WTC11 (cell line): ENCODE results near the gene USP4. TPM values are rescaled to one million over a fixed set of nuclear protein-coding genes. Genes with fewer than 3 reads are reported as not detected.
A peak's percentile ranks its signal among the peaks of the same experiment; 100 is the strongest.

Experiments used
- ATAC-seq: fragments of 200-7000 bp; cut with Tn5 transposase; 2 replicates; pipeline ENCODE4 v1.10.0; 2021; ENCODE audit warnings: mild to moderate bottlenecking, moderate library complexity
- CTCF ChIA-PET: fragments of 300-600 bp; sonication (Branson Sonifier 250); formaldehyde crosslinking; loops from one replicate; lab custom pipeline; 2021; ENCODE audit warnings: antibody characterized with exemption; lab: Charles Lee
- POLR2A ChIA-PET: fragments of 350-600 bp; sonication (Branson Sonifier 250); formaldehyde crosslinking; loops from one replicate; lab custom pipeline; 2021; ENCODE audit warnings: antibody characterized with exemption; lab: Charles Lee
- DNase-seq: peaks from one replicate; pipeline ENCODE4 v3.0.0; 2021; ENCODE audit warnings: low spot score
- H3K27ac Mint-ChIP-seq: 2 replicates; pipeline ENCODE4 v1.8.0; 2021; ENCODE audit warnings: mixed read lengths
- H3K27me3 Mint-ChIP-seq: 2 replicates; pipeline ENCODE4 v1.8.0; 2021; ENCODE audit warnings: low read depth, mild to moderate bottlenecking, moderate library complexity, mixed read lengths
- H3K36me3 Mint-ChIP-seq: 2 replicates; pipeline ENCODE4 v1.8.0; 2021; ENCODE audit warnings: mixed read lengths
- H3K4me1 Mint-ChIP-seq: 2 replicates; pipeline ENCODE4 v1.8.0; 2022; ENCODE audit warnings: mixed read lengths
- H3K4me3 Mint-ChIP-seq: 2 replicates; pipeline ENCODE4 v1.8.0; 2021; ENCODE audit warnings: mild to moderate bottlenecking, moderate library complexity, mixed read lengths
- H3K9me3 Mint-ChIP-seq: 2 replicates; pipeline ENCODE4 v1.8.0; 2021; ENCODE audit warnings: mixed read lengths
- ATF1 ChIP-seq: sonication (generic); formaldehyde crosslinking; IDR thresholded peaks from 2 replicates; pipeline ENCODE4 v1.8.1; 2023; ENCODE audit warnings: mild to moderate bottlenecking, moderate library complexity, missing genetic modification reagents
- FOXJ3 ChIP-seq: sonication (generic); formaldehyde crosslinking; IDR thresholded peaks from 2 replicates; pipeline ENCODE4 v1.9.0; 2021; ENCODE audit warnings: missing genetic modification reagents, mild to moderate bottlenecking, borderline replicate concordance
- FOXK1 ChIP-seq: sonication (generic); formaldehyde crosslinking; IDR thresholded peaks from 2 replicates; pipeline ENCODE4 v1.8.0; 2022; ENCODE audit warnings: mild to moderate bottlenecking, moderate library complexity, missing genetic modification reagents
- GABPB1 ChIP-seq: sonication (generic); formaldehyde crosslinking; IDR thresholded peaks from 2 replicates; pipeline ENCODE4 v1.8.1; 2023; ENCODE audit warnings: mild to moderate bottlenecking, missing genetic modification reagents
- MXD4 ChIP-seq: fragments of 250-450 bp; sonication (Bioruptor Pico); IDR thresholded peaks from 2 replicates; pipeline ENCODE4 v1.8.0; 2021; ENCODE audit warnings: mild to moderate bottlenecking, moderate library complexity, borderline replicate concordance
- NFYB ChIP-seq: sonication (generic); formaldehyde crosslinking; conservative IDR thresholded peaks from 2 replicates; pipeline ENCODE4 v1.8.0; 2022; ENCODE audit warnings: low read depth, missing genetic modification reagents
- SMAD3 ChIP-seq: sonication (generic); formaldehyde crosslinking; IDR thresholded peaks from 2 replicates; pipeline ENCODE4 v1.8.0; 2022; ENCODE audit warnings: missing genetic modification reagents, mild to moderate bottlenecking, borderline replicate concordance
- SOX15 ChIP-seq: fragments of 250-450 bp; sonication (Bioruptor Pico); IDR thresholded peaks from 2 replicates; pipeline ENCODE4 v1.9.0; 2021; ENCODE audit warnings: mild to moderate bottlenecking
- TCF7 ChIP-seq: sonication (generic); formaldehyde crosslinking; IDR thresholded peaks from 2 replicates; pipeline ENCODE4 v1.8.0; 2022; ENCODE audit warnings: mild to moderate bottlenecking, low read depth, missing genetic modification reagents, moderate library complexity
- ZBTB21 ChIP-seq: sonication (generic); formaldehyde crosslinking; IDR thresholded peaks from 2 replicates; pipeline ENCODE4 v1.8.1; 2023; ENCODE audit warnings: mild to moderate bottlenecking, missing genetic modification reagents, borderline replicate concordance
- ZNF121 ChIP-seq: sonication (generic); formaldehyde crosslinking; IDR thresholded peaks from 2 replicates; pipeline ENCODE4 v1.8.0; 2023; ENCODE audit warnings: missing genetic modification reagents
- ZNF219 ChIP-seq: sonication (generic); formaldehyde crosslinking; IDR thresholded peaks from 2 replicates; pipeline ENCODE4 v1.8.0; 2023; ENCODE audit warnings: missing genetic modification reagents, mild to moderate bottlenecking, borderline replicate concordance
- ZNF671 ChIP-seq: fragments of 250-450 bp; sonication (Bioruptor Pico); IDR thresholded peaks from 2 replicates; pipeline ENCODE4 v1.8.0; 2021; ENCODE audit warnings: mild to moderate bottlenecking
- total RNA-seq: library from RNA; stranded (reverse); gene quantifications from 3 replicates; pipeline ENCODE4 v1.2.3, GENCODE V29; 2021
- TF ChIP-seq, protein P1 (sequence below): fragments of 250-450 bp; sonication (Bioruptor Pico); IDR thresholded peaks from 2 replicates; pipeline ENCODE4 v2.1.2; 2022; ENCODE audit warnings: mild to moderate bottlenecking, moderate library complexity
- TF ChIP-seq, protein P2 (sequence below): fragments of 250-450 bp; sonication (Bioruptor Pico); IDR thresholded peaks from 2 replicates; pipeline ENCODE4 v1.9.0; 2021; ENCODE audit warnings: moderate library complexity, mild to moderate bottlenecking, inconsistent platforms, borderline replicate concordance
- TF ChIP-seq, protein P3 (sequence below): sonication (generic); formaldehyde crosslinking; IDR thresholded peaks from 2 replicates; pipeline ENCODE4 v1.8.1; 2022; ENCODE audit warnings: low read depth, missing genetic modification reagents, borderline replicate concordance
- TF ChIP-seq, protein P4 (sequence below): sonication (generic); formaldehyde crosslinking; conservative IDR thresholded peaks from 2 replicates; pipeline ENCODE4 v1.8.1; 2022; ENCODE audit warnings: mild to moderate bottlenecking, missing genetic modification reagents
- TF ChIP-seq, protein P5 (sequence below): sonication (generic); formaldehyde crosslinking; IDR thresholded peaks from 2 replicates; pipeline ENCODE4 v1.8.1; 2023; ENCODE audit warnings: mild to moderate bottlenecking, moderate library complexity, missing genetic modification reagents
- TF ChIP-seq, protein P6 (sequence below): sonication (generic); formaldehyde crosslinking; IDR thresholded peaks from 2 replicates; pipeline ENCODE4 v1.8.0; 2023; ENCODE audit warnings: missing genetic modification reagents, mild to moderate bottlenecking, borderline replicate concordance
- TF ChIP-seq, protein P7 (sequence below): sonication (generic); formaldehyde crosslinking; conservative IDR thresholded peaks from 2 replicates; pipeline ENCODE4 v1.8.1; 2023; ENCODE audit warnings: mild to moderate bottlenecking, low read depth, missing genetic modification reagents, moderate library complexity
- TF ChIP-seq, protein P8 (sequence below): sonication (generic); formaldehyde crosslinking; IDR thresholded peaks from 2 replicates; pipeline ENCODE4 v1.8.0; 2022; ENCODE audit warnings: mild to moderate bottlenecking, missing genetic modification reagents

The USP4 gene
- total RNA-seq, 1 experiment from 2014 or later: 29.1 TPM

DNA sequence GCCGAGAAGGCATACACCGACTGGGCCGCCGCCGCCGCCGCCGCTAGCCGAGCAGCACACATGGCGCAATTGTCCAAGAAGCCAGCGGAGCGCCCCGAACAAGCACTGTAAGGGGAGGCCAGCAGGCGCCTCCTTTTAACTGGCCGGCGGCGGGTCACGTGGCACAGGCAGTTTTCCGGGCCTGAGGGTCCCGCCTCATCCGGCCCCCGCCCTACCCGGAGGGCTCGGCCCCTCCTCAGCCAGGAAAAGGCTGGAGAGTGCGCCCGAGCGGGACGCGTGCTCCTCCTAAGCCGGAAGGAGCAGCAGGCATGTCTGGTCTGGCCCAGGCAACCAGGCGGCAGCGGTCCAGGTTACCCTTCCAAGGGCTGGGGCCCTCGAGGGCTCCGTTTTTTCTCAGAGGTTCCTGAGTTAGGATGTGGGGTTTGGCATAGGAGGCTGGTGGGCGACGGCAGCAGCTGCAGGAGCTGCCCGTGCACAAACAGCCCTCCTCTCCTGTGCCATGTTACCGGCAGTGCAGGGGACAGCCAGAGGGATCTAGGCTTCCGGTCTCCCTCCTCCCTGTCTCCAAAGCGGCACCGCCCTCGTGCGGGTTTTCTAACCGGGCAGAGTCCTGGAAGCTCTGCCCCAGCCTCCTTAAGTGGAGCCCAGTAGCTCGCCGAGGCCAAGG, 18.5 kb upstream of the USP4 start, which contains the start of gene GPX1:
Gene GPX1, minus strand, starts transcription at position 137 of the 667 bp plus-strand sequence. Its CDS starts 75 bp downstream, at position 62.
- peak; percentile 97 for DNase-seq
- peak; percentile 96 for ATAC-seq
- ChIA-PET CTCF (interaction anchor here (0.8 to 3.2 kb wide), 9 partner anchors 12 to 187 kb away, joined by 3 to 25 read pairs (median 4); partner anchors contain the start of genes KLHDC8B, RHOA and USP4), POLR2A (interaction anchor here (0.5 to 1.6 kb wide), 4 partner anchors 18 to 141 kb away, joined by 3 to 15 read pairs (median 4); partner anchors contain the start of genes RHOA and USP4)
- Mint-ChIP-seq H3K4me3 (peak within 1 kb of the TSS; percentile 95), H3K36me3 (peaks cover 52% of the 10 kb centered on the region), H3K27ac (peak within 1 kb of the TSS; percentile 98), H3K4me1 (peaks cover 23% of the 10 kb centered on the region), H3K9me3 (peaks cover 3% of the 10 kb centered on the region), H3K27me3 (no peaks in the 10 kb centered on the region; the same call in 1 of the 2 replicates)
- TF ChIP-seq SMAD3 (peak; percentile 24; the same call in 1 of the 2 replicates), ZBTB21 (CRISPR knock-in tag) (peak; percentile 90), FOXK1 (CRISPR knock-in tag) (0 out of 2 replicates have a peak, but pooled peaks have one; percentile 10), ATF1 (no peak), ZNF671 (no peak), NFYB (CRISPR knock-in tag) (peak; percentile 55; the same call in 1 of the 2 replicates), TCF7 (CRISPR knock-in tag) (no peak), MXD4 (CRISPR knock-in tag) (no peak), ZNF219 (no peak), SOX15 (no peak), ZNF121 (CRISPR knock-in tag) (no peak), GABPB1 (0 out of 2 replicates have a peak, but pooled peaks have one; percentile 33), FOXJ3 (CRISPR knock-in tag) (no peak)
- TF ChIP-seq, protein P1, sequence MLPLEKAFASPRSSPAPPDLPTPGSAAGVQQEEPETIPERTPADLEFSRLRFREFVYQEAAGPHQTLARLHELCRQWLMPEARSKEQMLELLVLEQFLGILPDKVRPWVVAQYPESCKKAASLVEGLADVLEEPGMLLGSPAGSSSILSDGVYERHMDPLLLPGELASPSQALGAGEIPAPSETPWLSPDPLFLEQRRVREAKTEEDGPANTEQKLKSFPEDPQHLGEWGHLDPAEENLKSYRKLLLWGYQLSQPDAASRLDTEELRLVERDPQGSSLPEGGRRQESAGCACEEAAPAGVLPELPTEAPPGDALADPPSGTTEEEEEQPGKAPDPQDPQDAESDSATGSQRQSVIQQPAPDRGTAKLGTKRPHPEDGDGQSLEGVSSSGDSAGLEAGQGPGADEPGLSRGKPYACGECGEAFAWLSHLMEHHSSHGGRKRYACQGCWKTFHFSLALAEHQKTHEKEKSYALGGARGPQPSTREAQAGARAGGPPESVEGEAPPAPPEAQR (CRISPR knock-in tag): no peak
- TF ChIP-seq, protein P2, sequence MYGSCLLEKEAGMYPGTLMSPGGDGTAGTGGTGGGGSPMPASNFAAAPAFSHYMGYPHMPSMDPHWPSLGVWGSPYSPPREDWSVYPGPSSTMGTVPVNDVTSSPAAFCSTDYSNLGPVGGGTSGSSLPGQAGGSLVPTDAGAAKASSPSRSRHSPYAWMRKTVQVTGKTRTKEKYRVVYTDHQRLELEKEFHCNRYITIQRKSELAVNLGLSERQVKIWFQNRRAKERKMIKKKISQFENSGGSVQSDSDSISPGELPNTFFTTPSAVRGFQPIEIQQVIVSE: no peak
- TF ChIP-seq, protein P3, sequence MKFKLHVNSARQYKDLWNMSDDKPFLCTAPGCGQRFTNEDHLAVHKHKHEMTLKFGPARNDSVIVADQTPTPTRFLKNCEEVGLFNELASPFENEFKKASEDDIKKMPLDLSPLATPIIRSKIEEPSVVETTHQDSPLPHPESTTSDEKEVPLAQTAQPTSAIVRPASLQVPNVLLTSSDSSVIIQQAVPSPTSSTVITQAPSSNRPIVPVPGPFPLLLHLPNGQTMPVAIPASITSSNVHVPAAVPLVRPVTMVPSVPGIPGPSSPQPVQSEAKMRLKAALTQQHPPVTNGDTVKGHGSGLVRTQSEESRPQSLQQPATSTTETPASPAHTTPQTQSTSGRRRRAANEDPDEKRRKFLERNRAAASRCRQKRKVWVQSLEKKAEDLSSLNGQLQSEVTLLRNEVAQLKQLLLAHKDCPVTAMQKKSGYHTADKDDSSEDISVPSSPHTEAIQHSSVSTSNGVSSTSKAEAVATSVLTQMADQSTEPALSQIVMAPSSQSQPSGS (CRISPR knock-in tag): no peak
- TF ChIP-seq, protein P4, sequence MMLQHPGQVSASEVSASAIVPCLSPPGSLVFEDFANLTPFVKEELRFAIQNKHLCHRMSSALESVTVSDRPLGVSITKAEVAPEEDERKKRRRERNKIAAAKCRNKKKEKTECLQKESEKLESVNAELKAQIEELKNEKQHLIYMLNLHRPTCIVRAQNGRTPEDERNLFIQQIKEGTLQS (CRISPR knock-in tag): no peak
- TF ChIP-seq, protein P5, sequence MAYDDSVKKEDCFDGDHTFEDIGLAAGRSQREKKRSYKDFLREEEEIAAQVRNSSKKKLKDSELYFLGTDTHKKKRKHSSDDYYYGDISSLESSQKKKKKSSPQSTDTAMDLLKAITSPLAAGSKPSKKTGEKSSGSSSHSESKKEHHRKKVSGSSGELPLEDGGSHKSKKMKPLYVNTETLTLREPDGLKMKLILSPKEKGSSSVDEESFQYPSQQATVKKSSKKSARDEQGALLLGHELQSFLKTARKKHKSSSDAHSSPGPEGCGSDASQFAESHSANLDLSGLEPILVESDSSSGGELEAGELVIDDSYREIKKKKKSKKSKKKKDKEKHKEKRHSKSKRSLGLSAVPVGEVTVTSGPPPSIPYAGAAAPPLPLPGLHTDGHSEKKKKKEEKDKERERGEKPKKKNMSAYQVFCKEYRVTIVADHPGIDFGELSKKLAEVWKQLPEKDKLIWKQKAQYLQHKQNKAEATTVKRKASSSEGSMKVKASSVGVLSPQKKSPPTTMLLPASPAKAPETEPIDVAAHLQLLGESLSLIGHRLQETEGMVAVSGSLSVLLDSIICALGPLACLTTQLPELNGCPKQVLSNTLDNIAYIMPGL: no peak
- TF ChIP-seq, protein P6, sequence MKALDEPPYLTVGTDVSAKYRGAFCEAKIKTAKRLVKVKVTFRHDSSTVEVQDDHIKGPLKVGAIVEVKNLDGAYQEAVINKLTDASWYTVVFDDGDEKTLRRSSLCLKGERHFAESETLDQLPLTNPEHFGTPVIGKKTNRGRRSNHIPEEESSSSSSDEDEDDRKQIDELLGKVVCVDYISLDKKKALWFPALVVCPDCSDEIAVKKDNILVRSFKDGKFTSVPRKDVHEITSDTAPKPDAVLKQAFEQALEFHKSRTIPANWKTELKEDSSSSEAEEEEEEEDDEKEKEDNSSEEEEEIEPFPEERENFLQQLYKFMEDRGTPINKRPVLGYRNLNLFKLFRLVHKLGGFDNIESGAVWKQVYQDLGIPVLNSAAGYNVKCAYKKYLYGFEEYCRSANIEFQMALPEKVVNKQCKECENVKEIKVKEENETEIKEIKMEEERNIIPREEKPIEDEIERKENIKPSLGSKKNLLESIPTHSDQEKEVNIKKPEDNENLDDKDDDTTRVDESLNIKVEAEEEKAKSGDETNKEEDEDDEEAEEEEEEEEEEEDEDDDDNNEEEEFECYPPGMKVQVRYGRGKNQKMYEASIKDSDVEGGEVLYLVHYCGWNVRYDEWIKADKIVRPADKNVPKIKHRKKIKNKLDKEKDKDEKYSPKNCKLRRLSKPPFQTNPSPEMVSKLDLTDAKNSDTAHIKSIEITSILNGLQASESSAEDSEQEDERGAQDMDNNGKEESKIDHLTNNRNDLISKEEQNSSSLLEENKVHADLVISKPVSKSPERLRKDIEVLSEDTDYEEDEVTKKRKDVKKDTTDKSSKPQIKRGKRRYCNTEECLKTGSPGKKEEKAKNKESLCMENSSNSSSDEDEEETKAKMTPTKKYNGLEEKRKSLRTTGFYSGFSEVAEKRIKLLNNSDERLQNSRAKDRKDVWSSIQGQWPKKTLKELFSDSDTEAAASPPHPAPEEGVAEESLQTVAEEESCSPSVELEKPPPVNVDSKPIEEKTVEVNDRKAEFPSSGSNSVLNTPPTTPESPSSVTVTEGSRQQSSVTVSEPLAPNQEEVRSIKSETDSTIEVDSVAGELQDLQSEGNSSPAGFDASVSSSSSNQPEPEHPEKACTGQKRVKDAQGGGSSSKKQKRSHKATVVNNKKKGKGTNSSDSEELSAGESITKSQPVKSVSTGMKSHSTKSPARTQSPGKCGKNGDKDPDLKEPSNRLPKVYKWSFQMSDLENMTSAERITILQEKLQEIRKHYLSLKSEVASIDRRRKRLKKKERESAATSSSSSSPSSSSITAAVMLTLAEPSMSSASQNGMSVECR: peak; percentile 96
- TF ChIP-seq, protein P7, sequence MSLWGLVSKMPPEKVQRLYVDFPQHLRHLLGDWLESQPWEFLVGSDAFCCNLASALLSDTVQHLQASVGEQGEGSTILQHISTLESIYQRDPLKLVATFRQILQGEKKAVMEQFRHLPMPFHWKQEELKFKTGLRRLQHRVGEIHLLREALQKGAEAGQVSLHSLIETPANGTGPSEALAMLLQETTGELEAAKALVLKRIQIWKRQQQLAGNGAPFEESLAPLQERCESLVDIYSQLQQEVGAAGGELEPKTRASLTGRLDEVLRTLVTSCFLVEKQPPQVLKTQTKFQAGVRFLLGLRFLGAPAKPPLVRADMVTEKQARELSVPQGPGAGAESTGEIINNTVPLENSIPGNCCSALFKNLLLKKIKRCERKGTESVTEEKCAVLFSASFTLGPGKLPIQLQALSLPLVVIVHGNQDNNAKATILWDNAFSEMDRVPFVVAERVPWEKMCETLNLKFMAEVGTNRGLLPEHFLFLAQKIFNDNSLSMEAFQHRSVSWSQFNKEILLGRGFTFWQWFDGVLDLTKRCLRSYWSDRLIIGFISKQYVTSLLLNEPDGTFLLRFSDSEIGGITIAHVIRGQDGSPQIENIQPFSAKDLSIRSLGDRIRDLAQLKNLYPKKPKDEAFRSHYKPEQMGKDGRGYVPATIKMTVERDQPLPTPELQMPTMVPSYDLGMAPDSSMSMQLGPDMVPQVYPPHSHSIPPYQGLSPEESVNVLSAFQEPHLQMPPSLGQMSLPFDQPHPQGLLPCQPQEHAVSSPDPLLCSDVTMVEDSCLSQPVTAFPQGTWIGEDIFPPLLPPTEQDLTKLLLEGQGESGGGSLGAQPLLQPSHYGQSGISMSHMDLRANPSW: peak; percentile 70; the same call in 1 of the 2 replicates
- TF ChIP-seq, protein P8, sequence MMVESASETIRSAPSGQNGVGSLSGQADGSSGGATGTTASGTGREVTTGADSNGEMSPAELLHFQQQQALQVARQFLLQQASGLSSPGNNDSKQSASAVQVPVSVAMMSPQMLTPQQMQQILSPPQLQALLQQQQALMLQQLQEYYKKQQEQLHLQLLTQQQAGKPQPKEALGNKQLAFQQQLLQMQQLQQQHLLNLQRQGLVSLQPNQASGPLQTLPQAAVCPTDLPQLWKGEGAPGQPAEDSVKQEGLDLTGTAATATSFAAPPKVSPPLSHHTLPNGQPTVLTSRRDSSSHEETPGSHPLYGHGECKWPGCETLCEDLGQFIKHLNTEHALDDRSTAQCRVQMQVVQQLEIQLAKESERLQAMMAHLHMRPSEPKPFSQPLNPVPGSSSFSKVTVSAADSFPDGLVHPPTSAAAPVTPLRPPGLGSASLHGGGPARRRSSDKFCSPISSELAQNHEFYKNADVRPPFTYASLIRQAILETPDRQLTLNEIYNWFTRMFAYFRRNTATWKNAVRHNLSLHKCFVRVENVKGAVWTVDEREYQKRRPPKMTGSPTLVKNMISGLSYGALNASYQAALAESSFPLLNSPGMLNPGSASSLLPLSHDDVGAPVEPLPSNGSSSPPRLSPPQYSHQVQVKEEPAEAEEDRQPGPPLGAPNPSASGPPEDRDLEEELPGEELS: 0 out of 2 replicates have a peak, but pooled peaks have one; percentile 35
